Heart right ventricle (tissue), 16 donors: ENCODE data around the gene VNN1. TPM values are rescaled to one million over a fixed set of nuclear protein-coding genes. Genes with fewer than 3 reads are reported as not detected.

ENCODE experiments used
- ATAC-seq, 8 donors: fragments of 200-7000 bp; cut with Tn5 transposase; one replicate each; pipeline ENCODE4 v1.9.1; 2020; ENCODE audit warnings: mild to moderate bottlenecking in 8 of 8, moderate library complexity in 8 of 8, moderate number of reproducible peaks in 1 of 8
- DNase-seq, 2 donors: peaks; one replicate each; pipeline ENCODE4 v3.0.0-alpha.2; 2020
- H3K27ac ChIP-seq, 10 donors: fragments of 200-600 bp; sonication (generic) in 2 of 10; one replicate each; pipeline versions ENCODE4 v1.5.0 to v1.8.0; 2020 to 2022; ENCODE audit warnings: mild to moderate bottlenecking in 3 of 10
- H3K27me3 ChIP-seq, 7 donors: fragments of 200-600 bp; one replicate each; pipeline ENCODE4 v1.8.0; 2021 to 2022; ENCODE audit warnings: mild to moderate bottlenecking in 2 of 7
- H3K36me3 ChIP-seq, 9 donors: fragments of 200-600 bp; sonication (generic) in 1 of 9; one replicate each; pipeline versions ENCODE4 v1.5.0 to v1.8.0; 2020 to 2022; ENCODE audit warnings: mild to moderate bottlenecking in 2 of 9
- H3K4me1 ChIP-seq, 9 donors: fragments of 200-600 bp; sonication (generic) in 1 of 9; one replicate each; pipeline versions ENCODE4 v1.5.0 to v1.8.0; 2020 to 2022; ENCODE audit warnings: mild to moderate bottlenecking in 4 of 9
- H3K4me3 ChIP-seq, 10 donors: fragments of 200-600 bp; sonication (generic) in 2 of 10; one replicate each; pipeline versions ENCODE4 v1.5.0 to v1.8.0; 2020 to 2022; ENCODE audit warnings: mild to moderate bottlenecking in 7 of 10, moderate library complexity in 2 of 10
- H3K9me3 ChIP-seq, 11 donors: fragments of 200-600 bp in 10 of 11; sonication (generic) in 2 of 11; one replicate each; pipeline versions ENCODE4 v1.5.0 to v1.8.0; 2013 to 2022; ENCODE audit warnings: mild to moderate bottlenecking in 2 of 11, control low read depth in 1 of 11, moderate library complexity in 1 of 11
- WGBS, 2 donors: extraction: QIAGEN DNeasy Blood & Tissue Kit; methylation state at CpG; one replicate each; pipeline ENCODE4 v1.1.7; 2013; ENCODE audit warnings: inconsistent platforms in 1 of 2; 5-methylcytosine and 5-hydroxymethylcytosine counted together
- intact Hi-C, 10 donors: fragments of 100-400 bp; cut with DNase I; formaldehyde crosslinking; loops; one replicate each; pipeline versions ENCODE4 v1.11.1 to v1.14.2; 2022
- polyA plus RNA-seq, 2 donors: library from polyadenylated mRNA; stranded (reverse); fragments of 200-250 nt; gene quantifications; one replicate each; pipeline ENCODE4 v1.2.3, GENCODE V29; 2013
- total RNA-seq, 10 donors: library from RNA; stranded (reverse); fragmentation: NEBNext Ultra II Directional in 3 of 10; extraction: Animal tissue kit (Norgen Biotek cat#: 25700) in 3 of 10; gene quantifications; one replicate each; pipeline versions ENCODE4 v1.2.1 to v1.2.4, GENCODE V29; 2021 to 2023
- TF ChIP-seq, protein P1 (sequence below), 9 donors: fragments of 200-600 bp; sonication (generic) in 2 of 9; IDR thresholded peaks; one replicate each; pipeline versions ENCODE4 v1.5.0 to v1.8.0; 2021 to 2022; ENCODE audit warnings: antibody characterized with exemption in 9 of 9, mild to moderate bottlenecking in 5 of 9, moderate library complexity in 1 of 9
- donor health status: Arrhythmogenic right ventricular cardiomyopathy.
- donor health status: ischemic (EF 13 %, LVEDD 7.1; RV severe dilation, severe dysfunction).
- donor health status: healthy with polysubstance abuse.
- donor health status: DM: no; HTN: yes; CAD: no.
- donor health status: DM: no; HTN: no; CAD: no.
- donor health status: ischemic (EF 25% LVEDD 6.9; RV normal size, moderate dysfunction).
- donor health status: ischemic (EF 25% LVEDD 5.7; RV mildly dilated, moderate dysfunction).
- donor health status: healthy.
- donor health status: DM: yes; HTN: yes; CAD: no.
- donor health status: Ischemic cardiomyopathy.
- donor health status: ischemic (EF 35%, LVEDD 5.7; RV mildly dilated, moderate dysfunction).
- donor health status: nonischemic (EF 11% LVEDD 7.7; RV severe dilation, severe dysfunction).
- donor health status: DM: yes; HTN: yes; CAD: no.
- donor health status: PGD.
- donor health status: ischemic (EF 29% LVEDD 5.4; RV normal size, mild dysfunction).
- donor health status: nonischemic (EF 23%, LVEDD 6.1; RV moderate dilation, normal function).

The VNN1 gene
- total and polyA plus RNA-seq, 12 donors: 0.09 to 2.0 (median 0.34) TPM

- Histone ChIP-seq H3K4me1 (peaks cover 0 to 11% (median 0%) of the 10 kb centered on the region in 9 donors), H3K9me3 (no peaks in the 10 kb centered on the region), H3K36me3 (no peaks in the 10 kb centered on the region), H3K27ac (no peak overlapping the region), H3K4me3 (no peak overlapping the region), H3K27me3 (peaks cover 0 to 14% (median 0%) of the 10 kb centered on the region in 7 donors)
- intact Hi-C loops: loop anchor here in 5 of 10 donors (10.0 kb wide), 2 partner anchors 89 to 119 kb away; partner anchors contain the start of gene SLC18B1 (in 3 of the 5)
- no peak for DNase-seq
- no peak for ATAC-seq
- TF ChIP-seq, protein P1, sequence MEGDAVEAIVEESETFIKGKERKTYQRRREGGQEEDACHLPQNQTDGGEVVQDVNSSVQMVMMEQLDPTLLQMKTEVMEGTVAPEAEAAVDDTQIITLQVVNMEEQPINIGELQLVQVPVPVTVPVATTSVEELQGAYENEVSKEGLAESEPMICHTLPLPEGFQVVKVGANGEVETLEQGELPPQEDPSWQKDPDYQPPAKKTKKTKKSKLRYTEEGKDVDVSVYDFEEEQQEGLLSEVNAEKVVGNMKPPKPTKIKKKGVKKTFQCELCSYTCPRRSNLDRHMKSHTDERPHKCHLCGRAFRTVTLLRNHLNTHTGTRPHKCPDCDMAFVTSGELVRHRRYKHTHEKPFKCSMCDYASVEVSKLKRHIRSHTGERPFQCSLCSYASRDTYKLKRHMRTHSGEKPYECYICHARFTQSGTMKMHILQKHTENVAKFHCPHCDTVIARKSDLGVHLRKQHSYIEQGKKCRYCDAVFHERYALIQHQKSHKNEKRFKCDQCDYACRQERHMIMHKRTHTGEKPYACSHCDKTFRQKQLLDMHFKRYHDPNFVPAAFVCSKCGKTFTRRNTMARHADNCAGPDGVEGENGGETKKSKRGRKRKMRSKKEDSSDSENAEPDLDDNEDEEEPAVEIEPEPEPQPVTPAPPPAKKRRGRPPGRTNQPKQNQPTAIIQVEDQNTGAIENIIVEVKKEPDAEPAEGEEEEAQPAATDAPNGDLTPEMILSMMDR (IDR thresholded peaks at IDR 0.05): no peak
Observed at GRCh38 chr6:132675749-132676148, 38.1 kb downstream of the VNN1 start.

DNA sequence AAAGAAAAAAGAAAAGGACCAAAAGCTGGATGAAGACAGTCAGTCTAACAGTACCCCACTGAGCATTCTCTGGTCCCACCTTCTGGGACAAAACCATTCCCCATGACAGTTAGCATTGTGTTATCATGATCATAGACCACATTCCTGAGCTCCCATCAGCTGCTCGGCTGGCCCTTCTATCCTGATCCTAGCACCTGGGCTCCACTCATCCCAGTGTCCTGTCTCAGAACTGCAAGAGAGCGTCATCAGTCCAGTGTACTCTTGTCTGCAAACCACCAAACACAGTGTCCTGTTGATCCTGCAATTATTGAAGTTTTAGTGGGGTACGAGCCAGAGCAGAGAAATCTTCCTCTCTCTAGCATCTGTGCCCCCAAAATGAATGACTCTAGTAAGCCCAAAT, 38.9 kb downstream of the VNN1 start:
- 65 to 68% methylated on average over 3 of the region's 3 CpGs for WGBS, 2 donors
- ATAC-seq: no peak
- Histone ChIP-seq H3K4me1 (peaks cover 0 to 17% (median 0%) of the 10 kb centered on the region in 9 donors), H3K27me3 (peaks cover 0 to 14% (median 0%) of the 10 kb centered on the region in 7 donors), H3K4me3 (no peak overlapping the region), H3K36me3 (no peaks in the 10 kb centered on the region), H3K9me3 (no peaks in the 10 kb centered on the region), H3K27ac (no peak overlapping the region)
- intact Hi-C loops: loop anchor here in 5 of 10 donors (10.0 kb wide), 2 partner anchors 90 to 120 kb away; partner anchors contain the start of gene SLC18B1 (in 3 of the 5)
- no peak for DNase-seq
- TF ChIP-seq, protein P1 (IDR thresholded peaks at IDR 0.05): no peak

DNA sequence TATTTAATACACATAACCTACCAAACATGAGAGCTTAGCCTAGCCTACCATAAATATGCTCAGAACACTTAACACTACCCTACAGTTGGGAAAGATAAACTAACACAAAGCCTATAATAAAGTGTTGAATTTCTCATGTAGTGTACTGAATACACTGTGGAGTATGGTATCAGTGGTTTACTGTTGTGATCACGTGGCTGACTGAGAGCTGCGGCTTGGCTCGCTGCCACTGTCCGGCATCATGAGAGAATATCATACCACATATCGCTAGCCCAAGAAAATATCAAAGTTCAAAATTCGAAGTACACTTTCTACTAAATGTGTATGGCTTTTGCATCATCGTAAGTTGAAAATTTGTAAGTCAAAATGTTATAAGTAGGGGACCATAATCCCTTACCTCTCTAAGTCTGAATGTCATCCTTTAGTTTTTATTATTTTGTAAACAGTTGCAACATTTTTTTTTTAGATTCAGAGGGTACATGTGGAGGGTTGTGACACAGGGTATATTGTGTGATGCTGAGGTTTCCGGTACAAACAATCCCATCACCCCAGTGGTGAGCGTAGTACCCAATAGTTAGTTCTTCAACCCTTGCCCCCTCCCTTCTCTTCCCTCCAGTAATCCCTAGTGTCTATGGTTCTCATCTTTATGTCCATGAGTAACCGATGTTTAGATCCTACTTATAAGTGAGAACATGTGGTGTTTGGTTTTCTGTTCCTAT, 40.3 kb downstream of the VNN1 start:
- whole genome bisulfite sequencing, 2 donors: 77 to 83% methylated on average over 10 of the region's 10 CpGs
- Histone ChIP-seq H3K27ac (no peak overlapping the region), H3K4me3 (no peak overlapping the region), H3K9me3 (no peaks in the 10 kb centered on the region), H3K27me3 (peaks cover 0 to 14% (median 0%) of the 10 kb centered on the region in 7 donors), H3K4me1 (peaks cover 0 to 23% (median 0%) of the 10 kb centered on the region in 9 donors), H3K36me3 (no peaks in the 10 kb centered on the region)
- TF ChIP-seq, protein P1 (IDR thresholded peaks at IDR 0.05): no peak
- DNase-seq (no peak), ATAC-seq (no peak)
- intact Hi-C loops: loop anchor here in 5 of 10 donors (10.0 kb wide), 2 partner anchors 91 to 121 kb away; partner anchors contain the start of gene SLC18B1 (in 3 of the 5)

- intact Hi-C loops: loop anchor here in 5 of 10 donors (10.0 kb wide), 2 partner anchors 94 to 124 kb away; partner anchors contain the start of gene SLC18B1 (in 3 of the 5)
- 88 to 90% methylated on average over 1 of the region's 1 CpG for WGBS, 2 donors
- ATAC-seq: no peak
- Histone ChIP-seq H3K27ac (no peak overlapping the region), H3K9me3 (no peaks in the 10 kb centered on the region), H3K4me3 (no peak overlapping the region), H3K4me1 (peaks cover 0 to 21% (median 0%) of the 10 kb centered on the region in 9 donors), H3K27me3 (peaks cover 0 to 6% (median 0%) of the 10 kb centered on the region in 7 donors), H3K36me3 (no peaks in the 10 kb centered on the region)
- no peak for DNase-seq
- TF ChIP-seq, protein P1 (IDR thresholded peaks at IDR 0.05): no peak
Observed at GRCh38 chr6:132671295-132671694, 42.6 kb downstream of the VNN1 start.
